Thymus (tissue), 11 donors: ENCODE results near the gene STX10. TPM values are rescaled to one million over a fixed set of nuclear protein-coding genes. Genes with fewer than 3 reads are reported as not detected.

Source experiments
- DNase-seq, 9 donors: peaks; one replicate each; pipeline ENCODE4 v3.0.0-alpha.2; 2013; ENCODE audit warnings: low spot score in 9 of 9, low read depth in 6 of 9, missing footprints in 1 of 9
- H3K27ac ChIP-seq, 2 donors: one replicate each; pipeline ENCODE4 v1.5.1; 2013; ENCODE audit warnings: control low read depth in 1 of 2, low read depth in 1 of 2, low read length in 1 of 2, mild to moderate bottlenecking in 1 of 2, moderate library complexity in 1 of 2
- H3K27me3 ChIP-seq, 2 donors: one replicate each; pipeline ENCODE4 v1.5.1; 2013; ENCODE audit warnings: low read length in 1 of 2; ENCODE audit not compliant: control insufficient read depth in 2 of 2, insufficient read depth in 1 of 2
- H3K36me3 ChIP-seq, 2 donors: one replicate each; pipeline ENCODE4 v1.5.1; 2013; ENCODE audit warnings: low read length in 1 of 2, mild to moderate bottlenecking in 1 of 2, moderate library complexity in 1 of 2; ENCODE audit not compliant: control insufficient read depth in 2 of 2, insufficient read depth in 2 of 2
- H3K4me1 ChIP-seq, 2 donors: one replicate each; pipeline ENCODE4 v1.5.1; 2013; ENCODE audit warnings: low read length in 2 of 2; ENCODE audit not compliant: control insufficient read depth in 2 of 2, insufficient read depth in 2 of 2
- H3K4me3 ChIP-seq, 2 donors: one replicate each; pipeline ENCODE4 v1.5.1; 2013; ENCODE audit warnings: low read length in 2 of 2, control low read depth in 1 of 2, mild to moderate bottlenecking in 1 of 2
- H3K9me3 ChIP-seq, 2 donors: one replicate each; pipeline ENCODE4 v1.5.1; 2013; ENCODE audit warnings: low read length in 1 of 2, mild to moderate bottlenecking in 1 of 2; ENCODE audit not compliant: control insufficient read depth in 2 of 2, insufficient read depth in 1 of 2
- WGBS: extraction: QIAGEN DNeasy Blood & Tissue Kit; methylation state at CpG from one replicate; pipeline ENCODE4 v1.1.7; 2013; 5-methylcytosine and 5-hydroxymethylcytosine counted together
- polyA plus RNA-seq: library from polyadenylated mRNA; stranded (reverse); fragments of 200-250 nt; gene quantifications from one replicate; pipeline ENCODE4 v1.2.3, GENCODE V29; 2013
- total RNA-seq: library from RNA; stranded (reverse); fragments of 120-200 nt; gene quantifications from one replicate; pipeline ENCODE4 v1.2.4, GENCODE V29; 2013
- donor health status: healthy.

STX10 gene
- total and polyA plus RNA-seq, 2 donors = 47.9 to 101 TPM

DNA sequence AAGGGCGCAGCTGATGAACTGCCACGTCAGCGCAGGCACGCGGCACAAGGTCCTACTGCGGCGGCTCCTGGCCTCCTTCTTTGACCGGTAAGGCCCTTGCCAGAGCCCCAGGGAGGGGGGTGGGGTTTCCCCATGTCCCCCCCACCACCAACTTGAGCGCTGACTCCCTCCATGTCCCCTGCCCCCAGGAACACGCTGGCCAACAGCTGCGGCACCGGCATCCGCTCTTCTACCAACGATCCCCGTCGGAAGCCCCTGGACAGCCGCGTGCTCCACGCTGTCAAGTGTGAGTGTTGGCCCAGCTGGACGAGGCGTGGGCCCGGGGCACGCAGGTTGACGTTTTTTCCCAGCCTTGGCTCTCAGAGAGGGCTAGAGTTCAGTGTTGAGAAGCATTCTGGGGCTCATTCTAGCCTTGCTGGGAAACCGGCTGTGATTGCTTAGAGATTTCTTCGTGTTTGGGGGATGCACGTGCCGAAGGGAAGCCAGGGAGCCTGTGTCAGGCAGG lies 12.8 kb downstream of the STX10 start:
- 99% methylated on average over 28 of the region's 28 CpGs for WGBS
- no peak for DNase-seq
- Histone ChIP-seq H3K4me1 (peaks cover 0 to 2% of the 10 kb centered on the region in 2 donors), H3K4me3 (no peak overlapping the region), H3K27me3 (no peaks in the 10 kb centered on the region), H3K9me3 (no peaks in the 10 kb centered on the region), H3K27ac (no peak overlapping the region), H3K36me3 (peaks cover 40 to 54% of the 10 kb centered on the region in 2 donors)

DNA sequence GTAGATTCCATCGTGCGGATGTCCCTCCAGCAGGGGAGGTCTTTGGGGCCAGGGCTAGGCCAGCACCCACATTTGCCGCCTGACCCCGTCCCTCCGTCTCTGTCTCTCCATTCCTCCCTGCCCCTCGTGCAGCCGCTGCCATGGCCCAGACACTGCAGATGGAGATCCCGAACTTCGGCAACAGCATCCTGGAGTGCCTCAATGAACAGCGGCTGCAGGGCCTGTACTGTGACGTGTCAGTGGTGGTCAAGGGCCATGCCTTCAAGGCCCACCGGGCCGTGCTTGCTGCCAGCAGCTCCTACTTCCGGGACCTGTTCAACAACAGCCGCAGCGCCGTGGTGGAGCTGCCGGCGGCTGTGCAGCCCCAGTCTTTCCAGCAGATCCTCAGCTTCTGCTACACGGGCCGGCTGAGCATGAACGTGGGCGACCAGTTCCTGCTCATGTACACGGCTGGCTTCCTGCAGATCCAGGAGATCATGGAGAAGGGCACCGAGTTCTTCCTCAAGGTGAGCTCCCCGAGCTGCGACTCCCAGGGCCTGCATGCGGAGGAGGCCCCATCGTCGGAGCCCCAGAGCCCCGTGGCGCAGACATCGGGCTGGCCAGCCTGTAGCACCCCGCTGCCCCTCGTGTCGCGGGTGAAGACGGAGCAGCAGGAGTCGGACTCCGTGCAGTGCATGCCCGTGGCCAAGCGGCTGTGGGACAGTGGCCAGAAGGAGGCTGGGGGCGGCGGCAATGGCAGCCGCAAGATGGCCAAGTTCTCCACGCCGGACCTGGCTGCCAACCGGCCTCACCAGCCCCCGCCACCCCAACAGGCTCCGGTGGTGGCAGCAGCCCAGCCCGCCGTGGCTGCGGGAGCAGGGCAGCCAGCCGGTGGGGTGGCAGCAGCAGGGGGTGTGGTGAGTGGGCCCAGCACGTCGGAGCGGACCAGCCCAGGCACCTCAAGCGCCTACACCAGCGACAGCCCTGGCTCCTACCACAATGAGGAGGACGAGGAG lies 14.8 kb downstream of the STX10 start:
- H3K36me3 ChIP-seq = peaks cover 40 to 46% of the 10 kb centered on the region in 2 donors
- H3K27me3 ChIP-seq = no peaks in the 10 kb centered on the region
- H3K9me3 ChIP-seq = no peaks in the 10 kb centered on the region
- no peak overlapping the region for H3K4me3 ChIP-seq
- DNase-seq = no peak
- no peak overlapping the region for H3K27ac ChIP-seq
- peaks cover 0 to 2% of the 10 kb centered on the region in 2 donors for H3K4me1 ChIP-seq
- 97% methylated on average over 60 of the region's 60 CpGs for WGBS

DNA sequence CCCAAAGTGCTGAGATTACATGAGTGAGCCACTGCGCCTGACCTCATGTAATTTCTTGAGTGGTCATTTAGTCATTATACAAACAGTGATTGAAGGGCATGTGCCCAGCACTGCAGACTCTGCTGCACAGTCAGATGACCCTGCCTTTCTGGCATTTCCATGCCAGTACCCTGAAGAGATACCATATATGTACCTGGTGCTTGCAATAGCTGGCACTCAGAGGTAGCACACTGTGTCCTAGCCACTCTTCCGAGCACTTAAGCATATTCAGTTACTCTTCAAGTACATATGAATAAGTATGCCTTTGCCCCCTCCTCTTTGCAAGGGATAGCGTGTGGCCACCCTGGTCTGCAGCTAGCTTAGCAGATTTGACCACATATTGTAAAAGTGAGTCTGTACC lies 15.5 kb downstream of the STX10 start:
- H3K4me1 ChIP-seq = peaks cover 0 to 2% of the 10 kb centered on the region in 2 donors
- H3K4me3 ChIP-seq = no peak overlapping the region
- H3K9me3 ChIP-seq = no peaks in the 10 kb centered on the region
- H3K27me3 ChIP-seq = no peaks in the 10 kb centered on the region
- DNase-seq = no peak
- peaks cover 40 to 46% of the 10 kb centered on the region in 2 donors for H3K36me3 ChIP-seq
- H3K27ac ChIP-seq = no peak overlapping the region
- 97% methylated on average over 3 of the region's 3 CpGs for WGBS

DNA sequence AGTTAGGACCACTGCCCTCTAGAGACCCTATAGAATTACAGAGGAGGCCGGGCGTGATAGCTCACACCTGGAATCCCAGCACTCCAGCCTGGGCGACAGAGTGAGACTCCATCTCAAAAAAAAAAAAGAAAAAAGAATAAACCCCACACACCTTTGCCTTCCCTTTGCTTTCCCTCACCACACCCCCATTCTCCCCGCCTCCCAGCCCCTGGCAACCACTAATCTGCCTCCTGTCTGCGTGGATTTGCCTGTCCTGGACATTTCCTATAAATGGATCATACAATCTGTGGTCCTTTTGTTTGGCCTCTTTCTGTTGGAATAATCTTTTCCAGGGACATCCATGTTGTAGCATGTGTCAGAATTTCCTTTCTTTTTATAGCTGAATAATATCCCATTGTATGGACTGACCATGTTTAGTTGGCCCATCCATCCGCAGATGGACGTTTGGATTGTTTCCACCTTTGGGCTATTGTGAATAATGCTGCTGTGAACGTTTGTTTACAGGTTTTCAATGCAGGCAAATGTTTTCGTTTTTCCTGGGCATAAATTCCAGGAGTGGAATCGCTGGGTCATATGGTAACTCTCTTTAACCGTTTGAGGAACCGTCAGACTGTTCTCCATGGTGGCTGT lies 16.8 kb downstream of the STX10 start:
- WGBS = 97% methylated on average over 12 of the region's 12 CpGs
- H3K27me3 ChIP-seq = no peaks in the 10 kb centered on the region
- peaks cover 33 to 39% of the 10 kb centered on the region in 2 donors for H3K36me3 ChIP-seq
- no peaks in the 10 kb centered on the region for H3K9me3 ChIP-seq
- peaks cover 0 to 2% of the 10 kb centered on the region in 2 donors for H3K4me1 ChIP-seq
- no peak overlapping the region for H3K27ac ChIP-seq
- no peak overlapping the region for H3K4me3 ChIP-seq
- no peak for DNase-seq

DNA sequence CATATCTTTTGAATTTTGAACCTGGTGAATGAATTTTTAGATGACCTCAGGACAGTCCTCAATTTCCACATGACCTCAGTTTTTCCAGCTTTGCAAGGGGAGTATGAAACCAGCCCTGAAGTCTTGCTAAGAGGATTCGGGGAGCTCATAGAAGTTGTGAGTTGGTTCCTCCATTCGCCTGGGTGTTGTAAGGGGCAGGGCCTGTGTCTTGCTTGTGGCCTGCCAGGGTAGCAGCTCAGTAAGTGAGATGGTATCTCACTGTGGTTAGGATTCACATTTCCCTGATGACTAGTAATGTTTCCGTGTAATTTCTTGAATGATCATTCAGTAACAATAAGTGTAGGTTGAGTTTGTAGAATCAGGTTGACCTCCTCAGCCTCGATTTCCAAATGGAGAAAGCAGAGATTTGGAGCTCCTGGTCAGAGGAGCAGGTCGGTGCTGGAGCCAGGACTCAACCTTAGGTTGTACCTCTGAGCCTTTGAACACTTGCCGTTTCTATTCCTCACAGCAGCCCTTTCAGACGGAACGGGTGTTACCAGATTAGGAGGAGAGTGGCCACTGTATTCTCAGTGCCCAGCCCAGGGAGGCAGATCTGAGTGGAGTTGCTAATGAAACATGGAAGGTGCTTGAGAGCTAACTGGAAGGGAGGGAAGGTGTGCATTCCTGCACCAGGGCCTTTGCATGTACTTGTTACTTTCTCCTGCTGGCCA lies 17.5 kb downstream of the STX10 start:
- Histone ChIP-seq H3K4me1 (peaks cover 0 to 2% of the 10 kb centered on the region in 2 donors), H3K9me3 (no peaks in the 10 kb centered on the region), H3K27me3 (no peaks in the 10 kb centered on the region), H3K36me3 (peaks cover 26 to 32% of the 10 kb centered on the region in 2 donors), H3K4me3 (no peak overlapping the region), H3K27ac (no peak overlapping the region)
- no peak for DNase-seq
- 78% methylated on average over 8 of the region's 8 CpGs for WGBS

DNA sequence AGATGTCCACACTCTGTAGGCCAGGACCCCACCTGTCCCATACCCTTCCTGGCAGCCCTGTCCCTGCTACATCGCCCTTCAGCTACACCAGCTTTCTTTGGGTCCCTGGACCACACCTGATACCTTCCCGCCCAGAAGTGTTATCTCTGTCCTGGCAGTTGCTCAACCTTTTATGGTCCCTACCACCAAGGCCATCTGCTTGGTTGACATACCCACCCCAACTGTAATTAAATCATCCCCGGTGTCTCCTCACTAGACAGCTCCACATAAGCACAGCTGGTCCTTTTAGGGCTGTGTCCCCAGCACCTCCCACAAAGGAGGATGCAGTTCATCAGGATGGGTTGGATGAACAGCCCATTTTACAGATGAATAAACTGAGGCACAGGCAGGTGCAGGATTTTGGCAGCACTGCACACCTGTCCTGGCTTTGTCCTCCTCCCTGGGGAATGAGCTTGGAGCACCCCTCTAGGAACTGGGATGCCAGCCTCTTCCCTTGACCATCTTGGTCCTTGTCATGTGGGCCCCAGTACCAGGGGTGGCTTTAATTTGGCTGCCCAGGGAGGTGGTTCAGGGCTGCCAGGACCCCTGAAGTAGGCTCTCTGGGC lies 19.2 kb downstream of the STX10 start:
- 98% methylated on average over 3 of the region's 3 CpGs for WGBS
- no peaks in the 10 kb centered on the region for H3K9me3 ChIP-seq
- H3K36me3 ChIP-seq = peaks cover 15 to 20% of the 10 kb centered on the region in 2 donors
- no peaks in the 10 kb centered on the region for H3K27me3 ChIP-seq
- H3K4me1 ChIP-seq = peaks cover 0 to 2% of the 10 kb centered on the region in 2 donors
- no peak overlapping the region for H3K4me3 ChIP-seq
- DNase-seq = no peak
- no peak overlapping the region for H3K27ac ChIP-seq

DNA sequence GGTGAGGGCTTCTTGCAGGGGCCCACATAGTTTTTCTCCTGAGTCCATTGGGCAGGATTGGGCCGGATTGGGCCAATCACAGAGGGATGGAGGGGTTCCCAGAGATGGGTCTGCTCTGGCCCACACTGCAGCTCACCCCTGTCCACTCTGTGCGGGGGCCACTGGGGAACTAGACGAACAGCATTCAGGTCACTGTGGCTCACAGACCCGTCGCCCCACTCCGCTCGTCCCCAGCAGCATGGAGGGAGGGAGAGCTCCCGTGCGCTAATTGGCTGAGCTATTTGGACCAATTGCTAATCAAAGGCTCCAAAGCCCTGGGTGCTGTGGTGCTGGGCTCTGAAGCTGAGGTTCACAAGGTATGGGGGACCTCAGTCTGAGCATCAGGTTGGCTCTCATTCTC lies 20.8 kb downstream of the STX10 start:
- no peak overlapping the region for H3K4me3 ChIP-seq
- 99% methylated on average over 9 of the region's 9 CpGs for WGBS
- H3K9me3 ChIP-seq = no peaks in the 10 kb centered on the region
- H3K4me1 ChIP-seq = peaks cover 0 to 2% of the 10 kb centered on the region in 2 donors
- H3K27ac ChIP-seq = no peak overlapping the region
- H3K36me3 ChIP-seq = peaks cover 8 to 9% of the 10 kb centered on the region in 2 donors
- DNase-seq = no peak
- H3K27me3 ChIP-seq = no peaks in the 10 kb centered on the region

DNA sequence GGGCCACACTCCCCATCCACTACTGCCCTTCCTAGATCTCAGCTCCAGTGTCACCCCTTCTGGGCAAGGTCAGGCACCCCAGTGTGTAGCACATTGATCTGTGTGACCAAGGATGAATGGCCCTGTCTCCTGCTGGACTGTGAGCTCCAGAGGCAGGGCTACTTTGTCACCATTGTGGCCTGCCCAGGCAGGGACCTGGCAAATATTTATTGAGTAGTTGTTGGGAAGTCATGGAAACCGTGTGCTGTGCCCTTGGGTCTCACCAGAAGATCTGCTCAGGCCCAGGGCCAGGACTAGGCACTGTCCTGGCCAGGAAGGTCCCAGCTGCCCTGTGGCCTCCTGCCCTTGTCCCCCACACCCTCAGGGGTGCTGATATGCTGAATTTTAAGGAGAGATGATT lies 21.6 kb downstream of the STX10 start:
- no peak overlapping the region for H3K27ac ChIP-seq
- DNase-seq = no peak
- H3K27me3 ChIP-seq = no peaks in the 10 kb centered on the region
- H3K9me3 ChIP-seq = no peaks in the 10 kb centered on the region
- H3K36me3 ChIP-seq = peaks cover 8 to 11% of the 10 kb centered on the region in 2 donors
- H3K4me3 ChIP-seq = no peak overlapping the region
- H3K4me1 ChIP-seq = peaks cover 0 to 2% of the 10 kb centered on the region in 2 donors
- WGBS = 93% methylated on average over 1 of the region's 1 CpG
